ENCODE measurements around the gene GARIN5A. TPM values are rescaled to one million over a fixed set of nuclear protein-coding genes. Genes with fewer than 3 reads are reported as not detected.

The GARIN5A gene
- total and polyA plus RNA-seq, 7 donors, result 1.2 to 5.3 (median 2.7) TPM

DNA sequence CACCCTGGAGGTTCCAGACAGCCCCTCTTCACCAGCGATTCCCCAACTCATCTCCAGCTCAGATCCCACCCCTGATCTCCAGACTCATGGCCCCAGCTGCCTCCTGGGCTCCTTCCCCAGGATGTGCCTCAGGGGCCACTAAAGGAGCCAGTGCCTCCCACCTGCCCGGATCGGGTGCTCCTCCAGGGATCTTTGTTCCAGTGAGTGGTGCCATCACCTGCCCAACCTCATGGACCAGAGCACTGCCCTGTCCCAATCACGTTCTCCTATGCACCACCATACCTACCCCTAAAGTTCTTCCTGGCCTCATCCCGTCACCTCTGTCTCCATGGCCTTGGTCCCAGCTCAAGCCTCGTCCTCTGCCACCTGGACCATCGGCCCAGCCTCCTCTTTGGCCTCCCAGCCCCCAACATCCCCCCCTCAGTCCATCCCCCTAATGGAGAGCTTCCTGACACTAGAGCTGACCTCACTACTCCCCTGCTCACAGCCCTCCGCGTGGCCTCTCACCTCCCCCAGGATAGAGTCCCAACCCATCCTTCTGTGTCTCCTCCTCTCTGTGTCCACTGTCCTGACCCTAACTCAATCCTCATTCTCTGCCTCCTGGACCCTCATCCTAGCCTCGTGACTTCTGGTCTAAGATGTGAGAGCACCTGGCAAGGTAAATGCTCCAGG, 8.8 kb upstream of the GARIN5A start:
- Histone ChIP-seq H3K4me1 (peaks cover 14% of the 10 kb centered on the region), H3K4me3 (no peak overlapping the region), H3K27ac (no peak overlapping the region), H3K36me3 (ENCODE audit: insufficient read depth in 1 of 2, low read depth in 1 of 2) (peaks cover 0 to 40% of the 10 kb centered on the region in 2 donors), H3K27me3 (ENCODE audit: insufficient read depth in 3 of 3, low read length in 2 of 3) (no peaks in the 10 kb centered on the region), H3K9me3 (no peaks in the 10 kb centered on the region)
- DNase-seq (peak in 1 of 2 donors; percentile 32), ATAC-seq (peak in 2 of 4 donors; percentile 7 to 16)
- TF ChIP-seq, protein P1, sequence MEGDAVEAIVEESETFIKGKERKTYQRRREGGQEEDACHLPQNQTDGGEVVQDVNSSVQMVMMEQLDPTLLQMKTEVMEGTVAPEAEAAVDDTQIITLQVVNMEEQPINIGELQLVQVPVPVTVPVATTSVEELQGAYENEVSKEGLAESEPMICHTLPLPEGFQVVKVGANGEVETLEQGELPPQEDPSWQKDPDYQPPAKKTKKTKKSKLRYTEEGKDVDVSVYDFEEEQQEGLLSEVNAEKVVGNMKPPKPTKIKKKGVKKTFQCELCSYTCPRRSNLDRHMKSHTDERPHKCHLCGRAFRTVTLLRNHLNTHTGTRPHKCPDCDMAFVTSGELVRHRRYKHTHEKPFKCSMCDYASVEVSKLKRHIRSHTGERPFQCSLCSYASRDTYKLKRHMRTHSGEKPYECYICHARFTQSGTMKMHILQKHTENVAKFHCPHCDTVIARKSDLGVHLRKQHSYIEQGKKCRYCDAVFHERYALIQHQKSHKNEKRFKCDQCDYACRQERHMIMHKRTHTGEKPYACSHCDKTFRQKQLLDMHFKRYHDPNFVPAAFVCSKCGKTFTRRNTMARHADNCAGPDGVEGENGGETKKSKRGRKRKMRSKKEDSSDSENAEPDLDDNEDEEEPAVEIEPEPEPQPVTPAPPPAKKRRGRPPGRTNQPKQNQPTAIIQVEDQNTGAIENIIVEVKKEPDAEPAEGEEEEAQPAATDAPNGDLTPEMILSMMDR (IDR thresholded peaks at IDR 0.05), result no peak
- intact Hi-C loops (cut with DNase I), result no loop called here
- WGBS, 3 donors, result 43 to 60% (median 50%) methylated on average over 10 of the region's 10 CpGs

DNA sequence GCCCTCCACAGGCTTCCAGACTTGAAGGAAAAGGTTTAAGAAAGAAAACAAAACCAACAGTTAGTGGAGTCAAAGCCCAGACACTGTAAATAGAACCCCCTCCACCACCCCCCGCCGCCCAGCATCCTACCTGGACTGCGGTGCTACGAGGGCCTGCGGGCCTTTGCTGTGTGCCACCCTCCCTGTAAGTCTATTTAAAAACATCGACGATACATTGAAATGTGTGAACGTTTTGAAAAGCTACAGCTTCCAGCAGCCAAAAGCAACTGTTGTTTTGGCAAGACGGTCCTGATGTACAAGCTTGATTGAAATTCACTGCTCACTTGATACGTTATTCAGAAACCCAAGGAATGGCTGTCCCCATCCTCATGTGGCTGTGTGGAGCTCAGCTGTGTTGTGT, 6.3 kb upstream of the GARIN5A start:
- H3K9me3 ChIP-seq, result no peaks in the 10 kb centered on the region
- TF ChIP-seq, protein P1 (IDR thresholded peaks at IDR 0.05), result no peak
- no peak overlapping the region for H3K27ac ChIP-seq
- peaks cover 3 to 64% of the 10 kb centered on the region in 2 donors for H3K36me3 ChIP-seq (ENCODE audit: insufficient read depth in 1 of 2, low read depth in 1 of 2)
- intact Hi-C loops (cut with DNase I), result no loop called here
- H3K27me3 ChIP-seq (ENCODE audit: insufficient read depth in 3 of 3, low read length in 2 of 3), result no peaks in the 10 kb centered on the region
- H3K4me3 ChIP-seq, result no peak overlapping the region
- 59 to 69% (median 59%) methylated on average over 10 of the region's 10 CpGs for WGBS, 3 donors
- DNase-seq (no peak), ATAC-seq (no peak)
- H3K4me1 ChIP-seq, result peaks cover 7% of the 10 kb centered on the region

DNA sequence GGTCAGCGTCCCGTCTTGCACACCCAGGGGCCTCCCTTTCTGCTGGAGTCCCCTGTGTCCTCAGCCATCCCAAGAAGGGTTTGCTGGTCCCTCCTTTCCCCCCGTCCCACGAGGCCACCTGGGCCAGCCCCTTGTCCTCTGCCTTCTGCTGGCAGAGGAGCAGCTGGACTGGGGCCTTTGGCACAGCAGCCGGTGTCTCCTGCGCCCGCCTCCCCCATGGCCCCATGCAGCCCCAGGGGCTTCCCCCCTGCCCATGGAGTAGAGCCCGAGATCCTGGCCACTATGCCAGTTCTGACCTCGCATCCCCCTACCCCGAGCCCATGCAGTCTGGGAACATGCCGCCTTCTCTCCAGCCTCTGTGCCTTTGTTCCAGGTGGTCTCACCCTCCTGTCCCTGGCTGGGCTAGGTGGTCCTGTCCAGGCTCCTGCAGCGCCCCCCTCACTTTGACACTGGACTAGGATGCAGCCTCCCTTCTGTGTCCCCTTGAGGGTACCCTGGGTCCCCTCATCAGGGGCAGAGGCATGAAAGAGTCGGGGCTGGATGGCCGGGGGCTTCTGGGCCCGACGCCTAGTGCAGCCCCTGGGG, 5.7 kb upstream of the GARIN5A start:
- TF ChIP-seq, protein P1 (IDR thresholded peaks at IDR 0.05), result no peak
- H3K4me1 ChIP-seq, result peaks cover 12% of the 10 kb centered on the region
- WGBS, 3 donors, result 63 to 81% (median 73%) methylated on average over 14 to 16 of the region's 16 CpGs
- no peak overlapping the region for H3K27ac ChIP-seq
- peaks cover 4 to 61% of the 10 kb centered on the region in 2 donors for H3K36me3 ChIP-seq (ENCODE audit: insufficient read depth in 1 of 2, low read depth in 1 of 2)
- ATAC-seq, result no peak
- peak in 1 of 2 donors; percentile 43 for DNase-seq
- no peaks in the 10 kb centered on the region for H3K27me3 ChIP-seq (ENCODE audit: insufficient read depth in 3 of 3, low read length in 2 of 3)
- intact Hi-C loops (cut with DNase I), result no loop called here
- no peaks in the 10 kb centered on the region for H3K9me3 ChIP-seq
- H3K4me3 ChIP-seq, result no peak overlapping the region

DNA sequence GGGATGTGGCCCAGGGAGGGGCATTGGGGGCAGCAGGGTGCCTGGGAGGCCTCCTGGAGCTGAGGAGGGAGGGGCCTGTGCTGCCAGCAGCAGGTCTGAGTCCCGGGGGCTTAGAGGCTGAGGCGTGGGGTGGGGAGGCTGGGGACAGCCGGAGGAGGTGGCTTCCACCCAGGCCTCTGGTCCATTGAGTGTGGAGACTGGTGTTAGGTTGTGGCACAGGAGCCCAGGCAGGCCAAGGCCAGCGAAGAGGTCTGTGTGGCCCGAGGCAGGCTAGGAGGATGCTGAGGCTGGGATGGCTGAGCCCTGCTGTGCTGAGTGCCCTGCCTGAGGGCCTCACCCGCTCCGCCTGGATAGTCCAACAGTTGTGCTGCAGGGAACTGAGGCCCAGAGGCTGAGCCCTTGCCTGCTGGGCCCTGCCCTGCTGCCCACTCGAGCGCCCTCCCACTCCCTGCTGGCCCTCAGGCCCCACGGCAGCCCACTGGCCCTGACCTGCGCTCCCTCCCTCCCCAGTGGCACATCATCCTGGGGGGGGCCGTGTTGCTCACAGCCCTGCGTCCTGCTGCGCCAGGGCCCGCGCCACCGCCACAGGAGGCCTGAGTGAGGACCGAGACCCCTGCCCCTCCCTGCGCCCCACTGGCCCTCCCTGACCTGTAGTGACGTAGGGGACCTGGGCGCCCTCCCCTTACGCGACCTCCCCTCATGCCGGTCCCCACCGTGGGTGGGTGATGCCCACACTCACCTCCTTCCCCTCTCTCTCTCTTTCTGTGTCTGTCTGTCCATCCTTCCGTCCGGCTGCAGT, 4.9 kb upstream of the GARIN5A start:
- intact Hi-C loops (cut with DNase I), result no loop called here
- 89 to 91% (median 91%) methylated on average over 25 to 27 of the region's 27 CpGs for WGBS, 3 donors
- no peaks in the 10 kb centered on the region for H3K9me3 ChIP-seq
- no peaks in the 10 kb centered on the region for H3K27me3 ChIP-seq (ENCODE audit: insufficient read depth in 3 of 3, low read length in 2 of 3)
- peak; percentile 9 to 45 for DNase-seq
- no peak overlapping the region for H3K4me3 ChIP-seq
- TF ChIP-seq, protein P1 (IDR thresholded peaks at IDR 0.05), result no peak
- ATAC-seq, result no peak
- H3K4me1 ChIP-seq, result peaks cover 17% of the 10 kb centered on the region
- no peak overlapping the region for H3K27ac ChIP-seq
- H3K36me3 ChIP-seq (ENCODE audit: insufficient read depth in 1 of 2, low read depth in 1 of 2), result peaks cover 4 to 53% of the 10 kb centered on the region in 2 donors

Data from psoas muscle (tissue), 8 donors.